HG03457 (cell line): ENCODE data around the gene GUCA2A.
"Not testable (repeated sequence)": the region's sequence is repeated elsewhere in the genome, so short reads cannot be mapped to it uniquely, and the experiment has no call there.

Experiments used
- ATAC-seq: cut with Tn5 transposase; IDR thresholded peaks from one replicate; pipeline ENCODE4 v1.9.1; 2021; ENCODE audit warnings: moderate number of reproducible peaks; ENCODE audit not compliant: unreplicated experiment

Gene GUCA2A

GRCh38 chr1:42164551-42165420 lies at the start of gene GUCA2A:
Gene GUCA2A, minus strand, starts transcription at chr1:42164745. Its CDS starts 33 bp downstream, at chr1:42164712.
- no peak for ATAC-seq

GRCh38 chr1:42211224-42211623 lies 46.7 kb upstream of the GUCA2A start:
- ATAC-seq = no peak

- ATAC-seq = no peak
Observed at GRCh38 chr1:42210421-42211133, 46.0 kb upstream of the GUCA2A start.

- ATAC-seq = no peak
Observed at GRCh38 chr1:42209526-42210251, 45.1 kb upstream of the GUCA2A start.

GRCh38 chr1:42206930-42207329 lies 42.4 kb upstream of the GUCA2A start:
- ATAC-seq = not testable (repeated sequence)

GRCh38 chr1:42206164-42206563 lies 41.6 kb upstream of the GUCA2A start:
- ATAC-seq = no peak

GRCh38 chr1:42201986-42202385 lies 37.4 kb upstream of the GUCA2A start:
- ATAC-seq = no peak

- no peak for ATAC-seq
Observed at GRCh38 chr1:42198251-42198650, 33.7 kb upstream of the GUCA2A start.

GRCh38 chr1:42195841-42196240 lies 31.3 kb upstream of the GUCA2A start:
- ATAC-seq = no peak

GRCh38 chr1:42192106-42192505 lies 27.6 kb upstream of the GUCA2A start:
- ATAC-seq = no peak

- ATAC-seq = no peak
Observed at GRCh38 chr1:42191319-42191718, 26.8 kb upstream of the GUCA2A start.

GRCh38 chr1:42189931-42190853 lies 25.6 kb upstream of the GUCA2A start:
- ATAC-seq = no peak

GRCh38 chr1:42186152-42186551 lies 21.6 kb upstream of the GUCA2A start:
- no peak for ATAC-seq

GRCh38 chr1:42184616-42185015 lies 20.1 kb upstream of the GUCA2A start:
- ATAC-seq = no peak

GRCh38 chr1:42183957-42184268 lies 19.4 kb upstream of the GUCA2A start:
- no peak for ATAC-seq

- ATAC-seq = no peak
Observed at GRCh38 chr1:42183210-42183956, 18.8 kb upstream of the GUCA2A start.

- ATAC-seq = no peak
Observed at GRCh38 chr1:42181687-42182086, 17.1 kb upstream of the GUCA2A start.

- ATAC-seq = no peak
Observed at GRCh38 chr1:42179900-42180329, 15.4 kb upstream of the GUCA2A start.

GRCh38 chr1:42179275-42179674 lies 14.7 kb upstream of the GUCA2A start:
- ATAC-seq = no peak

GRCh38 chr1:42178249-42178648 lies 13.7 kb upstream of the GUCA2A start:
- ATAC-seq = no peak
